HFF-Myc (cell line): ENCODE results near the gene SCN1B.
"Not testable (repeated sequence)": the region's sequence is repeated elsewhere in the genome, so short reads cannot be mapped to it uniquely, and the experiment has no call there.

Source experiments
- DNase-seq: peaks from one replicate; pipeline ENCODE4 v3.0.0-alpha.2; 2011; ENCODE audit warnings: low read depth; ENCODE audit errors: extremely low read depth
- H3K4me3 ChIP-seq: replicated peaks from 2 replicates; pipeline ENCODE4 v1.5.1; 2011; ENCODE audit warnings: low read depth, mild to moderate bottlenecking, control low read depth, low read length
- CTCF ChIP-seq: IDR thresholded peaks from 2 replicates; pipeline ENCODE4 v1.5.1; 2012; ENCODE audit warnings: mild to moderate bottlenecking, low read depth, low read length, control low read depth; ENCODE audit errors: missing control alignments

Gene SCN1B

GRCh38 chr19:35027009-35027408 is 3.3 kb upstream of the SCN1B start:
- no peak overlapping the region for H3K4me3 ChIP-seq
- TF ChIP-seq CTCF, result no peak
- DNase-seq, result no peak

GRCh38 chr19:35027851-35028599 is 2.2 kb upstream of the SCN1B start:
- DNase-seq, result no peak
- H3K4me3 ChIP-seq, result no peak overlapping the region
- no peak for TF ChIP-seq CTCF

GRCh38 chr19:35028600-35028885 is 1.7 kb upstream of the SCN1B start:
- H3K4me3 ChIP-seq, DNase-seq: not testable (repeated sequence)

- not testable (repeated sequence) for DNase-seq, H3K4me3 ChIP-seq
Observed at GRCh38 chr19:35029275-35029736, 964 bp upstream of the SCN1B start.

GRCh38 chr19:35029737-35030256 is 473 bp upstream of the SCN1B start:
- no peak for TF ChIP-seq CTCF
- no peak for DNase-seq
- peak overlapping the region; percentile 23 for H3K4me3 ChIP-seq

DNA sequence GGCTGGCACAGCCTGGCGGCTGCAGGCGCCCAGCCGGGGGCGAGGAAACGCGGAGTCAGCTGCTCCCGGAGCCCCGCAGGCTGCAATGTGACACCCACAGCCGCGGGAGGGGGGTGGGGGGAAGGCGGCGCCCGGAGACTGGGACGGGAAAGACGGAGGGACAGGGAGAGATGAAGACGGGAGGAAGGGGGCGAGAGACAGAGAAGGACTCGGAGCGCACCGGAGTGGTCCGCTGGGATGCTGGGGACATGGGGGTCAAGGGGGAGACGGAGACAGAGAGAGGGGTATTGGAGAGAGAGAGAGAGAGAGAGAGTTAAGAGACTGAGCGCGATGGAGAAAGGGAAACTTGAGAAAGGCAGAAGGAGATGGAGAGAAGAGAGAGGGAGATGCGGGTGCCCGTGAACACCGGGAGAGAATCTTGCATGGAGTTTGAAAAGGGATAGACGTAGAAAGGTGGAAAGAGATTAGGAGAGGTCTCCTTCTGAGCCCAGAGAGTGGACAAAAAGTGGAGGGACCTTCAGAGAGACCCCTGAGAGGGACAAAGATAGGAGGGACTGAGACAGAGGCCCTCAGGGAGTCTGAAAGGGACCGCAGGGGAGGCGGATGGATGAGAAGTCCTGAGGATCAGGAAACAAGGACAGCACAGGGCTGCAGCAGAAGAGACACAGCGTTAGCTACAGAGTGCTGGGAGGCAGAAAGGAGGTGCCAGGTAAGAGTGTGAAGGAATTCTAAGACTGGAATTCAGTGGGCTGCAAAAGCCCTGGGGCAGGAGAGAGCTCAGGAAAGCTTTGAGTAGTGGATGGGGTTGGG is 1.0 kb downstream of the SCN1B start:
- H3K4me3 ChIP-seq, result peak overlapping the region; percentile 38
- no peak for TF ChIP-seq CTCF
- no peak for DNase-seq

DNA sequence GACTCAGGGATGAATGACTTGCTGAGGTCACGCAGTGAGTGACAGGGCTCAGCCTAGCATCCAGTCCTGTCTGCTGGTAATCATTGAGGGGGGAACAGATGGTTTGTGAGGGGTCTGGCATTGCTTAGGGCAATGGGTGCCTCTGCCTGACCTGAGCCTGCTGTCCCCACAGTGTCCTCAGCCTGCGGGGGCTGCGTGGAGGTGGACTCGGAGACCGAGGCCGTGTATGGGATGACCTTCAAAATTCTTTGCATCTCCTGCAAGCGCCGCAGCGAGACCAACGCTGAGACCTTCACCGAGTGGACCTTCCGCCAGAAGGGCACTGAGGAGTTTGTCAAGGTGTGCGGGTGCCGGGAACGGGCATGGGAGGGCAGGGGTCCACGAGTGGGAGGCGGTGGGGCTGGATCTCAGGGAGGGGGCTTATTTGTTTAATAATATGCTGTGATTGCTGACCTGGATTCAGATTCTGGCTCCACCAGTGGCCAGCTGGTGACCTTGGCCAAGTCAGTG is 2.1 kb downstream of the SCN1B start:
- no peak for DNase-seq
- no peak for TF ChIP-seq CTCF
- no peak overlapping the region for H3K4me3 ChIP-seq
